Pancreas (tissue), 10 donors: ENCODE measurements around the gene SLC44A5. TPM values are rescaled to one million over a fixed set of nuclear protein-coding genes. Genes with fewer than 3 reads are reported as not detected.

ENCODE experiments used
- ATAC-seq, 4 donors: fragments of 200-7000 bp; cut with Tn5 transposase; one replicate each; pipeline versions ENCODE4 v1.8.0 to v1.9.1; 2020; ENCODE audit warnings: mild to moderate bottlenecking in 4 of 4, moderate library complexity in 4 of 4
- DNase-seq, 6 donors: peaks; one replicate each; pipeline ENCODE4 v3.0.0-alpha.2; 2020
- FAIRE-seq: peaks from 2 replicates; lab custom pipeline; 2012; peaks lifted over from hg19 to GRCh38; lab: Jason Lieb, UNC
- H3K27ac ChIP-seq, 4 donors: fragments of 200-600 bp; sonication (generic); 1 replicate in 3 of 4; 2 replicates in 1 of 4; pipeline versions ENCODE4 v1.5.0 to v1.8.0; 2020
- H3K27me3 ChIP-seq, 4 donors: fragments of 200-600 bp; one replicate each; pipeline ENCODE4 v1.8.0; 2021
- H3K36me3 ChIP-seq, 3 donors: fragments of 200-600 bp; sonication (generic) in 1 of 3; one replicate each; pipeline versions ENCODE4 v1.5.0 to v1.8.0; 2020 to 2021
- H3K4me1 ChIP-seq, 3 donors: fragments of 200-600 bp; one replicate each; pipeline ENCODE4 v1.8.0; 2021
- H3K4me3 ChIP-seq, 4 donors: fragments of 200-600 bp; sonication (generic) in 2 of 4; one replicate each; pipeline versions ENCODE4 v1.5.0 to v1.8.0; 2020 to 2021
- H3K9me3 ChIP-seq, 4 donors: fragments of 200-600 bp; one replicate each; pipeline ENCODE4 v1.8.0; 2021
- CTCF ChIP-seq, 4 donors: fragments of 200-600 bp; sonication (generic) in 3 of 4; IDR thresholded peaks; one replicate each; pipeline versions ENCODE4 v1.5.0 to v1.8.0; 2021; ENCODE audit warnings: antibody characterized with exemption in 4 of 4
- WGBS, 2 donors: extraction: QIAGEN DNeasy Blood & Tissue Kit; methylation state at CpG; one replicate each; pipeline ENCODE4 v1.1.7; 2013; 5-methylcytosine and 5-hydroxymethylcytosine counted together
- intact Hi-C, 3 donors: fragments of 100-400 bp; cut with DNase I; formaldehyde crosslinking; loops; one replicate each; pipeline versions ENCODE4 v1.11.1 to v1.14.2; 2022
- polyA plus RNA-seq, 2 donors: library from polyadenylated mRNA; stranded (reverse); fragments of 200-250 nt; gene quantifications; one replicate each; pipeline ENCODE4 v1.2.3, GENCODE V29; 2013
- total RNA-seq, 6 donors: library from RNA; stranded (reverse); fragmentation: NEBNext Ultra II Directional in 4 of 6; extraction: Animal tissue kit (Norgen Biotek cat#: 25700) in 4 of 6; gene quantifications; one replicate each; pipeline versions ENCODE4 v1.2.1 to v1.2.4, GENCODE V29; 2021 to 2023
- donor health status: healthy with polysubstance abuse.
- donor health status: DM: no; HTN: no; CAD: no; lungs with moderate emphysema.
- donor health status: DM: no; HTN: no; CAD: no.
- donor health status: control.
- donor health status: control.
- donor health status: Bipolar disorder and iron deficiency.
- donor health status: DM: yes; HTN: yes; CAD: no.
- donor health status: DM: no; HTN: no; CAD: no.
- donor health status: DM: no; HTN: no; CAD: no.
- donor health status: DM: yes; HTN: yes; CAD: no.

Gene SLC44A5
- total and polyA plus RNA-seq, 8 donors = 0.16 to 3.4 (median 1.2) TPM

- H3K9me3 ChIP-seq = no peaks in the 10 kb centered on the region
- 59% methylated on average over 1 of the region's 1 CpG for WGBS, 2 donors
- no peak for DNase-seq
- H3K27ac ChIP-seq = no peak overlapping the region
- intact Hi-C loops = no loop called here
- no peaks in the 10 kb centered on the region for H3K27me3 ChIP-seq
- ATAC-seq = no peak
- TF ChIP-seq CTCF (IDR thresholded peaks at IDR 0.05) = no peak
- no peak overlapping the region for H3K4me3 ChIP-seq
- FAIRE-seq = no peak
- no peaks in the 10 kb centered on the region for H3K4me1 ChIP-seq
- H3K36me3 ChIP-seq = no peaks in the 10 kb centered on the region
Measured at GRCh38 chr1:75171876-75172275, 439.0 kb downstream of the SLC44A5 start.

- Histone ChIP-seq H3K27ac (no peak overlapping the region), H3K9me3 (no peaks in the 10 kb centered on the region), H3K4me1 (no peaks in the 10 kb centered on the region), H3K36me3 (no peaks in the 10 kb centered on the region), H3K27me3 (no peaks in the 10 kb centered on the region), H3K4me3 (no peak overlapping the region)
- FAIRE-seq (no peak), ATAC-seq (no peak), DNase-seq (no peak)
- intact Hi-C loops = no loop called here
- no peak for TF ChIP-seq CTCF (IDR thresholded peaks at IDR 0.05)
- 56 to 67% methylated on average over 2 of the region's 2 CpGs for WGBS, 2 donors
Measured at GRCh38 chr1:75170981-75171380, 439.9 kb downstream of the SLC44A5 start.

DNA sequence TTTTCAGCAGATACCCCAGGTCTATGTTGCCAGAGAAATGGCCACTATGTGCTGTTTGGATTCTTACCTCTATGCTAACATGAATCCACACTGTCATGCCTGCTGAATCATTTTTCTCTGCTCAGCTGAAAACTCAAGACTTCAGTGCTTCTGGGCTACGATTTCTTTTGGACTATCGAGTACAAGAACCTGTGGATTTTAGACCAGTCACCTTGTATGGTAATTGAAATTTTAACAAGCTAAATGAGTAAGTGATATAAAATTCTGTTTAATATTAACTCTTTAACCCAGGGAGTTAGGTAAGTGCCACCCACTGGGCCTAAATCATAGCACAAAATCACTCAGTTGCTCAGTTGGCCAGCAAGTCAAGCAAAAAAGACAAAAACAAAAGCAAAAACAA, 440.9 kb downstream of the SLC44A5 start:
- WGBS, 2 donors = 81 to 92% methylated on average over 2 of the region's 2 CpGs
- no peaks in the 10 kb centered on the region for H3K27me3 ChIP-seq
- intact Hi-C loops = no loop called here
- ATAC-seq (no peak), DNase-seq (no peak), FAIRE-seq (no peak)
- H3K4me1 ChIP-seq = no peaks in the 10 kb centered on the region
- H3K4me3 ChIP-seq = no peak overlapping the region
- no peak for TF ChIP-seq CTCF (IDR thresholded peaks at IDR 0.05)
- H3K27ac ChIP-seq = no peak overlapping the region
- no peaks in the 10 kb centered on the region for H3K9me3 ChIP-seq
- H3K36me3 ChIP-seq = no peaks in the 10 kb centered on the region

GRCh38 chr1:75166821-75167220, 444.1 kb downstream of the SLC44A5 start:
- 55 to 82% methylated on average over 4 of the region's 4 CpGs for WGBS, 2 donors
- ATAC-seq = no peak

DNA sequence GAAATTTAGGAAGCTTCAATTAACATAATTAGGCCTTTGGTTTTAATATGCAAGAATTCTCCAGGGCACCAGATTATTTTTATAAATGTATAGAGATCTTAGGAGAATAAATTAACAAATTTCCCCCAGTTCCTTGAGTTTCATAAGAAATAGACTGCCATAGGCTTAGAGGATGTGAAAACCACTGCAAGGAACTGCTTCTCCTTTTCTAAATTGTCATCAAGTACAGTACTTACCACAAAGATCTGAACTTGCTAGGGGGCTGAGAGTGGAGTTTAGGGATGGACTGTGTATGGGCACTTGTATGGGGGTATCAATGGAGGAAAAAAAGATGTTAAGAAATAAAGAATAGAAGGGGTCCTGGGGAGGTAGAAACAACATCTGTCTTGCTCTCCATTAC, 445.6 kb downstream of the SLC44A5 start:
- ATAC-seq (no peak), FAIRE-seq (no peak)
- no peak for TF ChIP-seq CTCF (IDR thresholded peaks at IDR 0.05)

More at GRCh38 chr1:75166821-75167220, 444.1 kb downstream of the SLC44A5 start:
- Histone ChIP-seq H3K27ac (no peak overlapping the region), H3K36me3 (no peaks in the 10 kb centered on the region), H3K4me3 (no peak overlapping the region), H3K4me1 (no peaks in the 10 kb centered on the region), H3K27me3 (peaks cover 0 to 5% (median 0%) of the 10 kb centered on the region in 4 donors), H3K9me3 (no peaks in the 10 kb centered on the region)
- intact Hi-C loops = no loop called here
- DNase-seq (no peak), FAIRE-seq (no peak)
- no peak for TF ChIP-seq CTCF (IDR thresholded peaks at IDR 0.05)

More for the DNA sequence above, 445.6 kb downstream of the SLC44A5 start:
- no peaks in the 10 kb centered on the region for H3K4me1 ChIP-seq
- H3K27me3 ChIP-seq = peaks cover 0 to 5% (median 0%) of the 10 kb centered on the region in 4 donors
- H3K9me3 ChIP-seq = no peaks in the 10 kb centered on the region
- no peaks in the 10 kb centered on the region for H3K36me3 ChIP-seq
- intact Hi-C loops = no loop called here
- H3K27ac ChIP-seq = no peak overlapping the region
- no peak overlapping the region for H3K4me3 ChIP-seq
- DNase-seq = no peak
